Measurements from ENCODE around the gene PDLIM1.

The PDLIM1 gene

DNA sequence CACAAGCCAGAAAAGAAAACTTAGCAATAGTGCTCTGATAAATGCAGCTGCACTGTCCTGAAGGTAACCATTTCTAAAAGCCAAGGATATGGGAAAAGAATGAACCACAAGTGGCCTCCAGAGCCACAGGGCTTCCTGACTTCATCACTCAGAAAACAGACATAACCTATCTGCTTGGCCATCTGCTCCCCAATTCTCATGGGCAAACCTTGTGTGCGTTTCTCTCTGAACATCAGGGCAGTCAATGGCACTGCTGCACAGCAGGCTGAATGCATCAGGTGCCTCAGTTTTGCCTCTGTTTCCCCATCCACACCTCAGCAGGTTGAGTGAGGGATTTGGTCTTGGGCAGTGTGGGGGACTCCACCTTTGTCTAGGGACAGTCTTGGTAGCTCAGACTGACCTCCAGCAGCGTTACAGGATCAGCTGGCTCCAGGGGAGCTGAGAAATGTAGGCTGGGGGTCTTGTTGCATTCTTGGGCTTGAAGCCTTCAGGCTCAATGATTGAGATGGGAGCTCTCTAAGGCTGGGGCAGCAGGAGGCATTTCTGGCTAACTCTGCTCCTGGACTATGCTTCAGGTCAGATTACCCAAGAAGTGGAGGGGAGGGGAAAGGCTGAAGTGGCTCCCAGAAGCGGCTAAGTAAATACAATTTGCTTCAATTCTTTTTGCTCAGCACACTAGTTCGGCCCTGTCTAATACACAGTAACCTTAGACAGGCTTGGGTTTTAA, 23.6 kb upstream of the PDLIM1 start:
- no peak for DNase-seq

DNA sequence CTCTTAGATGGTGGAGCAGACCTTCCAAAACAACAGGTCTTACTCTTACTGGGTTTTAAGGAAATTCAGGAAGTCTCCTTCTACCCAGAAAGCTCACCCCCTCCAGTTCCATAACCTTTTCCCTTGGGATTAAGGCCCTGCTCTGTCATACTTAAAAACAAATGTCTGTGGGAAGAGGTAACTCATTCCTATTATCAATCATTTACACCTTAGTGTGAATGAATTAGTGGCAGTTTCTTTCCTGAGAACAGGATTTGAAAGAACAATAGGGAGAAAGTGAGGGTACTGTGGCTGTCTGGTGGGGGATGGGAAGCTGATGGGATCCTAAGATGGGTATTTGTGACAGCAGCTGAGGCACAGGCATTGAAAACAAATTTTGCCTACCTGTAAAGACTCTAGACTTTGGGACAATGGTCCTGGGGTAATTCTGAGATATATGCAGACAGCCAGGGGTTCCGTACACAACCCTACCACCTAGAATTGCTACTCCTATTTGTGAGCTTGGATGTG, 22.2 kb upstream of the PDLIM1 start:
- DNase-seq = no peak

GRCh38 chr10:95312257-95312656, 21.5 kb upstream of the PDLIM1 start:
- DNase-seq = no peak

GRCh38 chr10:95309958-95310357, 19.2 kb upstream of the PDLIM1 start:
- DNase-seq = no peak

GRCh38 chr10:95308389-95309302, 17.8 kb upstream of the PDLIM1 start:
- DNase-seq = no peak

DNA sequence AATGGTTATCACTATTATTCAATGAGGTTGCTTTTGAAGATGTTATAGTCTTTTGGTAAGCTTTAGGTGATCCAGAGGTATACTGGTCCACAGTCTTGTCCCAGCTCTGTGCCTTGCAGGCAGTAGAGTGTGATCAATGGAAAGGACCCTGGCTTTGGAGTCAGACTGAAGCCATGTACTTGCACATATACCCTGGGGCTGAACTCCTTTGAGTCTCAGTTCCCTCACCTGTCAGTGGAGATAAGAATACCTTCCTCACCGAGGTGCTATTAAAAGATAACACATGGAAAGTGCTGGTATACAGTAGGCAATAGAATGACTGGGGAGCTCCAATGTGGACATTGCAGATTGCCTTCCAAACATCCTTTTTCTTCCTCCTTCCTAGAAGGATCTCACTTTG, 16.0 kb upstream of the PDLIM1 start:
- no peak for DNase-seq

DNA sequence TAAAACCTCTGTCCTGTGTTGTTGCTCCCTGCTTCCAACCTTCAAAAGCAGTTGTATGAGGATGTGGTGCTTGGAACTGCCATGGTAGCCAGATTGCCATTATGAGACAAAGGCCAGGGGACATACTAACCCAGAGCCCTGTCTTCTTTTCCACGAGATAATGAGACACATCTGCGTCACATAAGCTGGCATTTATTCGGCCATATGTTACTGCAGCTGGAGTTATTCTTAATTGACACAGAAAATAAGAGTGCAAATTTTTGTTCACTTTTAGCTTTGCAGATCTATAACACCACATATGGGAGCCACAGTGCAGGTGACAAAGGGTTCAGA, 15.5 kb upstream of the PDLIM1 start:
- no peak for DNase-seq

DNA sequence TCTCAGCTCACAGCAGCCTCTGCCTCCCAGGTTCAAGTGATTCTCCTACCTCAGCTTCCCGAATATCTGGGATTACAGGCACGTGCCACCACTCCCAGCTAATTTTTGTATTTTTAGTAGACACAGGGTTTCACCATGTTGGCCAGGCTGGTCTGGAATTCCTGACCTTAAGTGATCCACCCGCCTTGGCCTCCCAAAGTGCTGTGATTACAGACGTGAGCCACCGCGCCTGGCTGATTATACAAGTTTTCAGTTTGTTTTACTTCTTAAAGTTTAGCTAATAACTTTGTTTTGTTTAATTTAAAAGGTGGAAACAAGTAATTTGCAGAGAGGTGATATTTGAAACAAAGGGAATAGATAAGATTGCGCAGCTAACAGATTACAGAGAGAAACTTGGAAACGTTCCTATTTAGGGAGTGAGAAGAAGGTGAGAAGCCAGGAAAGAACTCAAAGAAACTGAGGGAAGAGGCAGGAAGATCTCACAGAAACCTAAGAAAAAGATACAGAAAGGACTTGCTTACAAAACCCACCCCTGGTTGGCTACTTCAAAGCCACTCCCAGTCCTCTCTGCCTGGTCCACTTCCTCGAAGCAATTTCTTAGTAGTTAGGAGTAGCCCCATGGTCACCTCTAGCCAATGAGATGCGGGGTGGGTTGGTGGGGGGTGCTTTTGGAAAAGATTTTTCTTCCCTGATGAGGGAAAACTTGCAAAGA, 15.0 kb upstream of the PDLIM1 start:
- no peak for DNase-seq

DNA sequence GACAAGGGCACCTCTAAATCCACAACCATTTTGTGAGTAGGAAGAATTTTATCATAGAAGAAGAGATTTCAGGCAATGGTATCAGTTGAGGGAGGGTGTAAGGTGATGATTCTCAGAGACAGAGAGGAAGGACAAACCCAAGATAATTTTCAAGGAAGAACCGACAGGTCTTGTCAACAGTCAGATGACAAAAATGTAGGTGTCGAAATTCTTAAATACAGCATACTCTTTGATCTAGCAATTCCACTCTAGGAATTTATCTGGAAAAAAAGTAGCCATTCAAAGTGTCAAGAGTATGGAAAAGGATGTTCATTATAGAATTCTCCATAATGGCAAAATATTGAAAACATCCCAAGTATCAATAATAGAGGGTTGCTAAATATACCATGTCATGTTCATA, 14.2 kb upstream of the PDLIM1 start:
- DNase-seq = no peak

- DNase-seq = no peak
Observed at GRCh38 chr10:95304463-95304862, 13.7 kb upstream of the PDLIM1 start.

DNA sequence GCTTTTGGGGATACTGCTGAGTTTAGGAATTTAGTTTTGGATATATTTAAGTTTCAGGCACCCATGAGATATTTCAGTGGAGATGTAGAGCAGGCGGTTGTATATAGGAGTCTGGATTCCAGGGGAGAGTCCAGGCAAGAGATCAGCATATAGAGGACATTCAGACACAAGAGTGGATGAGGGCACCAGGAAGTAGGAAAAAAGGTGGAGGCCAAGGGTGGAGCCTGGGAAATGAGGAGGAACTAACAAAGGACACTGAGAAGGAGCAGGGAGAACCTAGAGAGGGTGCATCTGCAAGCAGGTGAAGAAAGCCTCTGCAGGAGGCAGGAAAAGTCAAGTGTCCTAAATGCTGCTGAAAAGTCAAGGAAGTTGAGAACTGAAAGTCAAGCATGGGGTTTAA, 13.1 kb upstream of the PDLIM1 start:
- no peak for DNase-seq

DNA sequence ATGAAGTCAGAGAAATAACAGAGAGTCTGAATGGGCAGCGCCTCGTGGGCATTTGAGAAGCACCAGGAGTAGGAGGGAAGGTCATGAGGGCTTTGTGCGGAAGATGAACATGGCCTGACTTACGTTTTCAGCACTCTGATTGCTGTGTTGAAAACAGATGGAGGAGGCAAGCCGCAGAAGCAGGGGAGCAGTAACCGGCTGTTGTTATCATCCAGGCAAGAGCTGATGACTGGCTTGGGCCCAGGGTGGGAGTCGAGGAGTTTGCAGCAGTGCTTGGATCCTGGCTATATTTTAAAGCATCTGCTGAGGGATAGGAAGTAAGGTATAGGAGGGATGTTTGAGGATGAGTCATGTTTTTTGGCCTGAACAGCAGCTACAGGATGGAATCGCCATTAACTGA, 12.7 kb upstream of the PDLIM1 start:
- no peak for DNase-seq

DNA sequence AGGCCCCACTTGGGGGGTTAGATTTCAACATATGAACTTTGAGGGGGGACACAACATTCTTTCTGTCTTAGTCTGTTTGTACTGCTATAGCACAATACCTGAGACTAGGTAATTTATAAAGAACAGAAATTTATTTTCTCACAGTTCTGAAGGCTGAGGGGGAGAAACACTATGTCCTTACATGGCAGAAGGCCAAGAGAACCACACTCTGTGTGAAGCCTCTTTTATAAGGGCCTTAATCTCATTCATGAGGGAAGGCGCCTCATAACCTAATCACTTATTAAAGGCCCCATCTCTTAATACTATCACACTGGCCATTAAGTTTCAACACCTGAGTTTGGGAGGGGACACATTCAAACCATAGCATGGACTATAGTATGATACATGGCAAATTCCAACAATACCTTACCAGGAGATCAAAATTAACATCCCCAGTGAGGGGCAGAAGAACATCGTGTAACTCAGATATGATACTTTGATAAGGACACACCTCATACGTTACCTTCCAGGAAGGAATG, 9.3 kb upstream of the PDLIM1 start:
- no peak for DNase-seq

GRCh38 chr10:95297402-95297801, 6.6 kb upstream of the PDLIM1 start:
- no peak for DNase-seq

GRCh38 chr10:95296764-95297163, 6.0 kb upstream of the PDLIM1 start:
- DNase-seq = no peak

- DNase-seq = no peak
Observed at GRCh38 chr10:95295031-95295755, 4.4 kb upstream of the PDLIM1 start.

GRCh38 chr10:95293631-95294030, 2.8 kb upstream of the PDLIM1 start:
- DNase-seq = no peak

DNA sequence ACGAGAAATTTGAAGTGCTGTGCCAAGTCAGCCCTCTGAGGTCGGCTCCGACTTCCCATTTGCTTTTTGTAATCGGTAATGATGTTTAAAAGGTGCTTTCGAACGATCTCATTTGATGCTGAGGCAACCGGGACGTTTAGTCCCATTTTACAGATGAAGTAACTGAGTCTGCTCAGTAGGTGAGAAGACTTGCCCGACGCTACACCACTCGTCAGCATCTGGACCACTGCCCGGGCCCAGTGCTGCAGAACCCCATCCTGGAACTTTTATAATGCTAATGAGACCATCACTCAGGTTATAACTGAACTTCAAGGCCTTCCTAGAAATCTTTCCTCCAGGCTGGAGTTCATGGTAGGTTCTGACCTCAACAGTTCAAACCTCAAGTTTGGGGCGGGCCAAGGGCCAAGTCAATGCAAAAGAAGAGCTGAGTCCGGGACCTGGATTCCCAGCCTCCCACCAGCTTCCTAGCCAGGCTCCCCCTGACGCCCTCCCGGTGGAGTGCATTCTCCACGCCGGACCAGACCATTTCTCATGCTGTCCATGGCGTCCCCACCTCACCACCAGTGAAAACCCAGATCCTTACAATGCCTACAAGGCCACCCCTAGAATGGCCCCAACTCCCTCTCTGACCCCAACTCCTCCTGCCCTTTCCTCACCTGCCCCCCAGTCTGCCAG, 699 bp upstream of the PDLIM1 start:
- peak in 1 of 2 donors; percentile 5 for DNase-seq

GRCh38 chr10:95289921-95290421, 832 bp downstream of the PDLIM1 start:
- DNase-seq = no peak

- DNase-seq = no peak
Observed at GRCh38 chr10:95289003-95289920, 1.5 kb downstream of the PDLIM1 start.

- DNase-seq = no peak
Observed at GRCh38 chr10:95288303-95288702, 2.5 kb downstream of the PDLIM1 start.

Data from inflammatory macrophage treated with lipopolysaccharide for 1 hour (primary cell).